ENCODE results near the gene ZBTB7C. TPM values are rescaled to one million over a fixed set of nuclear protein-coding genes. Genes with fewer than 3 reads are reported as not detected.

ZBTB7C gene
- total and polyA plus RNA-seq, 2 of the 4 experiments (the other 2 are of a cell fraction): not detected

DNA sequence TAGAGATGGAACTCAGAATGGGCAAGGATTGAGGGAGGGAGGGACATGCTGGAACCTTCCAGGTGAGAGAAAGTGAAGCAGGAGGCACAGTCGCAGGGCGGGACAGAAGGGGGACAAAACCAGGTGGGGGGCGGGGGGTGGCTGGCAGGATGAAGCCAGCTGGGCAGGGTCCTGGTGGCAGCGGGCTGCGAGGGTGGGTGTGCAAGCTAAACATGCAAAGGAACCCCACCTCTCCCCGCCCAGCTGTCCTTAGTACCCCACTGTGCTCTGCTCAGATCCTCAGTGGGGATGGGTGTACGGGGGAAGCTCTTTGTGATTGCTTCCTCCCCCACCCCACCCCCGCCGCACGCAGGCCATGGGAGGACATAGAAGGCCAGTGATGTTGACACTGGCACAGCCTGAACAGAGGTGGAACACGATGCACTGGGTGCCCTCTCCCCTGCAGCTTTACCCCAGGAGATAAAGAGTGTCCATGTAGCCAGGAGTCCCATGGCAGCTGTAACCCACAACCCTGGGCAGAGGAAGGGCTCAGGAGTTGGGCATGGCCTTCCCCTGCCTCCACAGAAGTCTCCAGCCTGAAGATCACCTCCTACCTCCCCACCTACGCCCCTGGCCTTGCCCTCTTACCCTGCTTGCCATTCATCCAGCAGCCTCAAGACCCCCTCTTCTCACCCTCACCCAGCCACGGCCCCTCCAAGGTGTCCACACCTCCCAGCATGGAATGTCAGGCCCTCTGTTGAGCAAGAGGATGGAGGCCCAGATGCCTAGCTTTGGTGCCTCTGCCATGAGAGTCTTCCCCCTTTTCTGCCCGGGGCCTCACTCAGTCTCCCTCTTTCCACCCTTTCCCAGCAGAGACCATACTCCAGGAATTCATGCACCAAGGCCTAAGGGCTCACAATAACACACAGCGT lies 206.6 kb downstream of the ZBTB7C start:
- WGBS, 2 experiments (ENCODE audit: extremely low coverage in 2 of 2, insufficient read length in 1 of 2): 17% methylated on average over 1 of the region's 15 CpGs; no CpG with 5 or more reads in 1 of the 2 experiments
- Histone ChIP-seq H2AK9ac (replicated peaks; ENCODE audit: low read depth, low read length, poor library complexity) (no peak overlapping the region), H3K4ac (ENCODE audit: low read depth, low read length) (no peak overlapping the region), H3K9me3 (ENCODE audit: control insufficient read depth, insufficient read depth, low read length) (no peaks in the 10 kb centered on the region), H2BK5ac (ENCODE audit: low read depth, low read length, poor library complexity, severe bottlenecking) (no peak overlapping the region), H3K9me1 (ENCODE audit: insufficient read depth, low read length) (no peaks in the 10 kb centered on the region), H3K27me3 (ENCODE audit: control insufficient read depth, insufficient read depth, low read length) (no peaks in the 10 kb centered on the region), H4K91ac (ENCODE audit: insufficient read depth, low read depth, low read length) (no peak overlapping the region), H4K5ac (ENCODE audit: low read depth, low read length) (no peak overlapping the region), H4K8ac (ENCODE audit: low read depth in 2 of 2, low read length in 2 of 2) (no peak overlapping the region), H2BK120ac (ENCODE audit: low read depth, low read length) (no peak overlapping the region), H3K56ac (ENCODE audit: extremely low read depth, insufficient read depth, low read length) (no peak overlapping the region), H4K20me1 (ENCODE audit: insufficient read depth, low read length) (no peaks in the 10 kb centered on the region), H3K23ac (ENCODE audit: low read depth, low read length) (no peak overlapping the region), H3K14ac (replicated peaks; ENCODE audit: low read depth, low read length) (no peak overlapping the region), H2AK5ac (ENCODE audit: low read depth, low read length) (no peak overlapping the region), H2BK15ac (ENCODE audit: low read depth, low read length) (no peak overlapping the region), H3K18ac (ENCODE audit: low read depth, low read length) (no peak overlapping the region), H3K79me1 (ENCODE audit: low read depth in 1 of 2, low read length in 2 of 2) (no peaks in the 10 kb centered on the region), H3K9ac (ENCODE audit: low read depth, low read length) (no peak overlapping the region), H2AFZ (replicated peaks; ENCODE audit: low read length, poor library complexity) (peak overlapping the region; percentile 32), H2BK20ac (ENCODE audit: low read depth, low read length) (no peak overlapping the region), H3K4me3 (ENCODE audit: insufficient read depth, low read depth, low read length) (no peak overlapping the region), H3K4me2 (ENCODE audit: low read depth, low read length) (no peak overlapping the region), H3K36me3 (ENCODE audit: control insufficient read depth, insufficient read depth, low read length) (no peaks in the 10 kb centered on the region), H3K4me1 (ENCODE audit: control insufficient read depth, insufficient read depth, low read length) (no peaks in the 10 kb centered on the region), H3K27ac (ENCODE audit: insufficient read depth, low read length) (no peak overlapping the region)
- in situ Hi-C loops (cut with MboI; ENCODE audit: low sequenced_read_pairs) (no loop called here), dilution Hi-C loops (cut with HindIII; ENCODE audit: low sequenced_read_pairs, unreplicated experiment) (no loop called here), intact Hi-C loops (cut with micrococcal nuclease) (no loop called here)
- DNase-seq: no peak
- CTCF ChIA-PET: no interaction called here
- ATAC-seq (ENCODE audit: low read depth): no peak
- TF ChIP-seq NFE2L2 (IDR thresholded peaks at IDR 0.05; ENCODE audit: low read depth, low read length) (no peak), RCOR1 (IDR thresholded peaks at IDR 0.05; ENCODE audit: insufficient replicate concordance, low read length) (no peak), SMC3 (IDR thresholded peaks at IDR 0.05; ENCODE audit: low read depth, low read length) (no peak), MAZ (IDR thresholded peaks at IDR 0.05; ENCODE audit: borderline replicate concordance, low read depth, low read length) (no peak), POLR2A (IDR thresholded peaks at IDR 0.05; ENCODE audit: low read depth, low read length) (no peak), CHD1 (IDR thresholded peaks at IDR 0.05; ENCODE audit: low read depth, low read length) (no peak), FOS (IDR thresholded peaks at IDR 0.05; ENCODE audit: low read depth, low read length) (no peak), MXI1 (IDR thresholded peaks at IDR 0.05; ENCODE audit: borderline replicate concordance, low read depth, low read length) (no peak), RAD21 (IDR thresholded peaks at IDR 0.05; ENCODE audit: low read length) (no peak), CEBPB (IDR thresholded peaks at IDR 0.05; ENCODE audit: low read depth, low read length) (no peak), RFX5 (IDR thresholded peaks at IDR 0.05; ENCODE audit: low read depth, low read length) (no peak), BHLHE40 (IDR thresholded peaks at IDR 0.05; ENCODE audit: low read depth, low read length) (no peak)
- TF ChIP-seq, protein P1, sequence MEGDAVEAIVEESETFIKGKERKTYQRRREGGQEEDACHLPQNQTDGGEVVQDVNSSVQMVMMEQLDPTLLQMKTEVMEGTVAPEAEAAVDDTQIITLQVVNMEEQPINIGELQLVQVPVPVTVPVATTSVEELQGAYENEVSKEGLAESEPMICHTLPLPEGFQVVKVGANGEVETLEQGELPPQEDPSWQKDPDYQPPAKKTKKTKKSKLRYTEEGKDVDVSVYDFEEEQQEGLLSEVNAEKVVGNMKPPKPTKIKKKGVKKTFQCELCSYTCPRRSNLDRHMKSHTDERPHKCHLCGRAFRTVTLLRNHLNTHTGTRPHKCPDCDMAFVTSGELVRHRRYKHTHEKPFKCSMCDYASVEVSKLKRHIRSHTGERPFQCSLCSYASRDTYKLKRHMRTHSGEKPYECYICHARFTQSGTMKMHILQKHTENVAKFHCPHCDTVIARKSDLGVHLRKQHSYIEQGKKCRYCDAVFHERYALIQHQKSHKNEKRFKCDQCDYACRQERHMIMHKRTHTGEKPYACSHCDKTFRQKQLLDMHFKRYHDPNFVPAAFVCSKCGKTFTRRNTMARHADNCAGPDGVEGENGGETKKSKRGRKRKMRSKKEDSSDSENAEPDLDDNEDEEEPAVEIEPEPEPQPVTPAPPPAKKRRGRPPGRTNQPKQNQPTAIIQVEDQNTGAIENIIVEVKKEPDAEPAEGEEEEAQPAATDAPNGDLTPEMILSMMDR (conservative IDR thresholded peaks at IDR 0.05; ENCODE audit: low read depth, low read length): no peak
- POLR2A ChIA-PET (ENCODE audit: unreplicated experiment): no interaction called here
- BruUV-seq (replicated peaks): no TSS peak
